ENCODE measurements around the gene TMPRSS12. TPM values are rescaled to one million over a fixed set of nuclear protein-coding genes. Genes with fewer than 3 reads are reported as not detected.
"Not testable (repeated sequence)": the region's sequence is repeated elsewhere in the genome, so short reads cannot be mapped to it uniquely, and the experiment has no call there.

The TMPRSS12 gene
- total RNA-seq, 1 donor, result not detected

DNA sequence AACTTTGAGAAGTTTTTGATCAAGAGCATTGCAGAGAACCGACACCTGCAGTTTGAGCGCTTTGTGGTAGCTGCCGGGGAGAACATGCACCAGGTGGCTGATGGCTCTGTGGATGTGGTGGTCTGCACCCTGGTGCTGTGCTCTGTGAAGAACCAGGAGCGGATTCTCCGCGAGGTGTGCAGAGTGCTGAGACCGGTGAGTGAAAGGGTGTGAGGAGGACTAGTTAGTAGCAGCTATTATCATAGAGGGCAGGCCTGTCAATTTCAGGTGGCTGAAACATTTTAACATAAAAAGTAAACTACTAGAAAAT, 82.6 kb downstream of the TMPRSS12 start:
- Histone ChIP-seq H2AFZ (ENCODE audit: low read length) (peak overlapping the region; percentile 73), H3K9me3 (ENCODE audit: low read depth, low read length) (no peaks in the 10 kb centered on the region), H3K4me2 (ENCODE audit: insufficient read depth, low read length) (peak overlapping the region; percentile 93), H3K36me3 (ENCODE audit: insufficient read depth, low read length) (no peaks in the 10 kb centered on the region), H3K4me1 (ENCODE audit: insufficient read depth, low read length) (peaks cover 41% of the 10 kb centered on the region), H3K79me2 (ENCODE audit: insufficient read depth, low read length) (peaks cover 7% of the 10 kb centered on the region), H4K20me1 (ENCODE audit: insufficient read depth, low read length) (no peaks in the 10 kb centered on the region), H3K27me3 (ENCODE audit: insufficient read depth, low read length) (no peaks in the 10 kb centered on the region), H3K4me3 (ENCODE audit: insufficient read depth, low read length) (peak overlapping the region; percentile 70), H3K27ac (ENCODE audit: low read depth, low read length) (no peak overlapping the region)
- DNase-seq (ENCODE audit: insufficient read length, low spot score, missing footprints), result no peak
- TF ChIP-seq, protein P1, sequence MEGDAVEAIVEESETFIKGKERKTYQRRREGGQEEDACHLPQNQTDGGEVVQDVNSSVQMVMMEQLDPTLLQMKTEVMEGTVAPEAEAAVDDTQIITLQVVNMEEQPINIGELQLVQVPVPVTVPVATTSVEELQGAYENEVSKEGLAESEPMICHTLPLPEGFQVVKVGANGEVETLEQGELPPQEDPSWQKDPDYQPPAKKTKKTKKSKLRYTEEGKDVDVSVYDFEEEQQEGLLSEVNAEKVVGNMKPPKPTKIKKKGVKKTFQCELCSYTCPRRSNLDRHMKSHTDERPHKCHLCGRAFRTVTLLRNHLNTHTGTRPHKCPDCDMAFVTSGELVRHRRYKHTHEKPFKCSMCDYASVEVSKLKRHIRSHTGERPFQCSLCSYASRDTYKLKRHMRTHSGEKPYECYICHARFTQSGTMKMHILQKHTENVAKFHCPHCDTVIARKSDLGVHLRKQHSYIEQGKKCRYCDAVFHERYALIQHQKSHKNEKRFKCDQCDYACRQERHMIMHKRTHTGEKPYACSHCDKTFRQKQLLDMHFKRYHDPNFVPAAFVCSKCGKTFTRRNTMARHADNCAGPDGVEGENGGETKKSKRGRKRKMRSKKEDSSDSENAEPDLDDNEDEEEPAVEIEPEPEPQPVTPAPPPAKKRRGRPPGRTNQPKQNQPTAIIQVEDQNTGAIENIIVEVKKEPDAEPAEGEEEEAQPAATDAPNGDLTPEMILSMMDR (IDR thresholded peaks at IDR 0.05; ENCODE audit: extremely low read depth, low read depth, low read length), result no peak

DNA sequence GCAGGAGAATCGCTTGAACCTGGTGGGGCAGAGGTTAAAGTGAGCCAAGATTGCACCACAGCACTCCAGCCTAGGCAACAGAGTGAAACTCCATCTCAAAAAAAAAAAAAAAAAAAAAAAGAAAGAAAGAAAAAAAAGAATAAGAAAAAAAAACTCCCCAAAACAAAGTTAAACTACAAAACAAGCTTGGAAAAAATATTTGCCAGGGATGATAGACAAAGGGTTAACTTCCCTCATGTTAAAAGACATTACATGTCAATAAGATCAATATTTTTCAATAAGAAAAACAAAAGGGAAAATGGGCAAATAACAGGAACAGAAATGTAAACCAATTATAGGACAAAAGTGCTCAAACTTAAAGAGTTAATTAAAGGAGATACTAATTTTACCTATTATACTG, 83.2 kb downstream of the TMPRSS12 start:
- H3K4me1 ChIP-seq (ENCODE audit: insufficient read depth, low read length), result peaks cover 41% of the 10 kb centered on the region
- peak overlapping the region; percentile 93 for H3K4me2 ChIP-seq (ENCODE audit: insufficient read depth, low read length)
- H3K27ac ChIP-seq (ENCODE audit: low read depth, low read length), result no peak overlapping the region
- H2AFZ ChIP-seq (ENCODE audit: low read length), result no peak overlapping the region
- peak overlapping the region; percentile 70 for H3K4me3 ChIP-seq (ENCODE audit: insufficient read depth, low read length)
- H3K79me2 ChIP-seq (ENCODE audit: insufficient read depth, low read length), result peaks cover 7% of the 10 kb centered on the region
- TF ChIP-seq, protein P1 (IDR thresholded peaks at IDR 0.05; ENCODE audit: extremely low read depth, low read depth, low read length), result no peak
- H3K9me3 ChIP-seq (ENCODE audit: low read depth, low read length), result no peaks in the 10 kb centered on the region
- H3K27me3 ChIP-seq (ENCODE audit: insufficient read depth, low read length), result no peaks in the 10 kb centered on the region
- H3K36me3 ChIP-seq (ENCODE audit: insufficient read depth, low read length), result no peaks in the 10 kb centered on the region
- no peak for DNase-seq (ENCODE audit: insufficient read length, low spot score, missing footprints)
- H4K20me1 ChIP-seq (ENCODE audit: insufficient read depth, low read length), result no peaks in the 10 kb centered on the region

DNA sequence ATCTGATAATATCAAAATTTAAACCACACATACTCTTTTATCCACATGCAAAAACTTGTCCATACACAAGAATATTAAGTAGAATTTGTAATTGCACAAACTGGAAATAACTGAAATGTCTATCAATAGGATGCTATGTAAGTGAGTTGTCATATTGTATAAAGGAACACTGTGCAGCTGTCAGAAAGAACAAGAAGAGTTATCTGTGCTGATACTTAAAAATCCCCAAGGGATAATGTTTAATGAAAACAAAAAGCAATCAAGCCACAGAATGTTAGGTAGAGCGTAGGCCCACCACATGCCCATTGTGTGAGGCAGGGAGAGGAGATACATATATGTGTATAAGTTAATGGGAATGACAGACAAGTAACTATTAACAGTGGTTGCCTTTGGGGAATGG, 83.7 kb downstream of the TMPRSS12 start:
- TF ChIP-seq, protein P1 (IDR thresholded peaks at IDR 0.05; ENCODE audit: extremely low read depth, low read depth, low read length), result no peak
- Histone ChIP-seq H2AFZ (ENCODE audit: low read length) (no peak overlapping the region), H3K9me3 (ENCODE audit: low read depth, low read length) (no peaks in the 10 kb centered on the region), H3K4me3 (ENCODE audit: insufficient read depth, low read length) (peak overlapping the region; percentile 45), H3K79me2 (ENCODE audit: insufficient read depth, low read length) (peaks cover 7% of the 10 kb centered on the region), H3K27ac (ENCODE audit: low read depth, low read length) (no peak overlapping the region), H3K4me2 (ENCODE audit: insufficient read depth, low read length) (peak overlapping the region; percentile 93), H3K36me3 (ENCODE audit: insufficient read depth, low read length) (no peaks in the 10 kb centered on the region), H4K20me1 (ENCODE audit: insufficient read depth, low read length) (no peaks in the 10 kb centered on the region), H3K4me1 (ENCODE audit: insufficient read depth, low read length) (peaks cover 41% of the 10 kb centered on the region), H3K27me3 (ENCODE audit: insufficient read depth, low read length) (no peaks in the 10 kb centered on the region)
- no peak for DNase-seq (ENCODE audit: insufficient read length, low spot score, missing footprints)

DNA sequence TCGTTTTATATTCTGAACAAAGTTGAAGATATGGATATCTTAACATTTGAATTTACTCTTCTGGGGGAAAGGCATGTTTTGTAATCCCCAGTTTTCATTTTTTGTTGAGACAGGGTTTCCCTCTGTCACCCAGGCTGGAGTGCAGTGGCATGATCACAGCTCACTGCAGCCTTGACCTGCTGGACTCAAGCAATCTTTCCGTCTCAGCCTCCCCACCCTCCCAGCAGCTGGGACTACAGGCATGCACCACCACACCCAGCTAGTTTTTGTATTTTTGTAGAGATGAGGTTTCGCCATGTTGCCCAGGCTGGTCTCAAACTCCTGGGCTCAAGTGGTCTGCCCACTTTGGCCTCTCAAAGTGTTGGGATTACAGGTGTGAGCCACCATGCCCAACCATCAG, 84.2 kb downstream of the TMPRSS12 start:
- Histone ChIP-seq H3K4me3 (ENCODE audit: insufficient read depth, low read length) (peak overlapping the region; percentile 33), H3K4me2 (ENCODE audit: insufficient read depth, low read length) (peak overlapping the region; percentile 93)
- DNase-seq (ENCODE audit: insufficient read length, low spot score, missing footprints), result not testable (repeated sequence)

More for the DNA sequence above, 84.2 kb downstream of the TMPRSS12 start:
- not testable (repeated sequence) for H3K9me3 ChIP-seq (ENCODE audit: low read depth, low read length); H2AFZ ChIP-seq (ENCODE audit: low read length); H3K27ac ChIP-seq (ENCODE audit: low read depth, low read length); H4K20me1 ChIP-seq (ENCODE audit: insufficient read depth, low read length); H3K36me3 ChIP-seq (ENCODE audit: insufficient read depth, low read length); H3K79me2 ChIP-seq (ENCODE audit: insufficient read depth, low read length); H3K27me3 ChIP-seq (ENCODE audit: insufficient read depth, low read length)
- H3K4me1 ChIP-seq (ENCODE audit: insufficient read depth, low read length), result peaks cover 41% of the 10 kb centered on the region

Measured in osteoblast (primary cell).